GM18909 (cell line): Measurements from ENCODE around the gene AKAP7.
"Not testable (repeated sequence)": the region's sequence is repeated elsewhere in the genome, so short reads cannot be mapped to it uniquely, and the experiment has no call there.

Experiments used
- ATAC-seq: cut with Tn5 transposase; IDR thresholded peaks from one replicate; pipeline ENCODE4 v1.9.1; 2021; ENCODE audit warnings: mild to moderate bottlenecking; ENCODE audit not compliant: unreplicated experiment, poor library complexity

Gene AKAP7

DNA sequence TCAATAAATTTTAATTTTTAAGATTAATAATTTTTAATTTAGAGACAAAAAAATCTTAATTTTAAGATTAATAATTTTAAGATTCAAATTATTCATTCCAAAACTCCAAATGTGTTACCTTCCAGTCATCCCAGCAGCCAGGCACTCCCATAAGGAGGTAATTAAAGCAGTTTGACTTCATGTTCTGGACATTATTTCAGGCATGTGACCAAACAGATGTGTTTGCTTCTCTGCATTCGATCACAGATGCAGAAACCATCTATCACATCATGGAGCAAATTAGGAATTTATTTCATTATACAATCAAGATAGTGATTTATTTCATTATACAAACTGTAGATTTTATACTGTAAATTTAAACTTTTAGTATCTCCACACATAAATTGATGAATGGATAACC is 150.3 kb downstream of the AKAP7 start:
- no peak for ATAC-seq

DNA sequence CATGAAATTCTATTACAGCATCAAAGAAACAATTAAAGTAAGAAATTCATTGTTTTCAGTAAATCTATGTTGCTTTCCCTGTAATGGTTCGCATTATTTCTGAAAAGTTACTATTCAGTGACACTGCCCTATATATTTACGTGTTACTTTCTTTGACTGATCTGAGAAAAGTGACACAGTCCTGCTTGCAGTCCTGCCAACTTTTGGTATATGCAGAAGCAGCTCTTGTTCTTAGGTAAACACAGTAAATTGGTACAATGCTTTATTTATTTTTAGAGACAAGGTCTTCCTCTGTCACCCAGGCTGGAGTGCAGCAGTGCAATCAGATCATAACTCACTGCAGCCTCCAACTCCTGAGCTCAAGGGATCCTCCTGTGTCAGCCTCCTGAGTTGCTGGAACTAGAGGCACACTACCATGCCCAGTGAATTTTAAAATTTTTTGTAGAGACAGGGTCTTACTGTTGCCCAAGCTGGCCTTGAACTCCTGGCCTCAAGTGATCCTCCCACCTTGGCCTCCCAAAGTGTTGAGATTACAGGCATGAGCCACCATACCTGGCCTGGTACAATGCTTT is 151.3 kb downstream of the AKAP7 start:
- ATAC-seq = no peak

DNA sequence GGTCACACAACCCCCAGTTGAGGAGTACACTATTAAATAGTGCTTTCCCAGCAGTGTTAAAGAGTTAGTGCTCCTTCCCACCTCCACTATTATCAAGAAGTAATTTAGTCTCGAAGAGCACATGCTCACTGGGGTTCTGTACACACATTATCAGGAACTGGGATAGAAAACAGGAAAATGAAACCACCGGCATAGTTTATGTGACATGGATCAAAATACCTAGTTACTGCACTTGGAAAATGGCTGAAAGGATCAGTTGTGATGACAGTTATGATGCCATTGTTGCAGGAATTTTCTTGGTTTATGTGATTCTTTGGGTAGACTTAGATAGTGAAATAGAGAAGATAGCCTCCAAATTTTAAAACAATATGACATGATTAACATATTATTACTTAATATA is 152.9 kb downstream of the AKAP7 start:
- no peak for ATAC-seq

DNA sequence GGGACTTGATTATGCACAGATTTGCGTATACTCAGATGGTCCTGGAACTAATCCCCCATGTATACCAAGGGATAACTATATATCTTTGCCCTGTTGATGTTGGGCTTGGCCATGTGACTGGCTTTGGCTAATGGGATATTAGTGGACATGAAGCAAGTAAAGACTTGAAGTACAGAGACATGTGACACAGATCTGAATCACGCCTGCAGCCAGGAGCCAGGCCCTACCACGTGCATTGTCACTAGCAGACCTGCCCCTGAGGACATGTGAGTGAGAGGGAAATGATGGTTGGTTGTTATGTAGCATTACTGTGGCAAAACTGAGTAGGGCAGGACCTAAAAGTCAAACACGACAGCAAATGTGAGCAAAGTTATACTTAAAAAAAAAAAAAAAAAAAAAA is 155.7 kb downstream of the AKAP7 start:
- no peak for ATAC-seq

DNA sequence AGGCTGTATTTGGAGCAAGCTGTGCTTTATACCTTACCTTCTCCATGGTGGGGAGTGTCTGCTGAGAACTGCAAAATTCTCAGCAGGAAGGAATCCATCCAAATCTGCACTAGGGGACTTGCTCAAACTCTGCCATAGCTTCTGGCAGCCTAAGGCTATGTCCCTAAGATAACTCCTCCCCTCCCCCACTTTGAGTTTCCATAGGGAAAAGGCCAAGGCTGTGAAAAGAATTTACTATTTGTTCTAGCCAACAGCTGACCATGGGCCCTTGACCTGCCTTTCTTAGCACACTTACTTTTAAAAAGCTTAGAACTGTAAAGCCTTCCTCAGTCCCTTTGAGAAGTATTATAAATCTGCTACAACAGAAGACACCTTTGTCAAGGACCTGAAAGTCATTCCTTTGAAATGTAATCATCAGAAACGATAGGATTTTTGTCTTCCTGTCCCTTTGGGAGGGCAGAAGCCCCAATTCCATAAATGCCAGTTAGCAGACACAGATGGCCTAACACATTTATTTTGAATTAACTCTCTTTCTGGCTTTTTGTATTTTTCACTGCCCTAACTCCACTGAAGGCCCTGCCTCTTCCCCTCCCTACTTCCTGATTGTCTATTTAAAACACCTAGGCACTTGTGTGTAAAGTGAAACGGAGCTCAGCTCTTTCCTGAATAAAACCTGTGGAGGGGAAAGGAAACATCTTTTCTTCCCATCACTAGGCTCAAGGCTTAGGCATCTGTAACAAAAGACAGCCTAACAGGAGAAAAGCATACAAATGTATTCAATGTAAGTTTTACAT is 157.1 kb downstream of the AKAP7 start:
- ATAC-seq = no peak

DNA sequence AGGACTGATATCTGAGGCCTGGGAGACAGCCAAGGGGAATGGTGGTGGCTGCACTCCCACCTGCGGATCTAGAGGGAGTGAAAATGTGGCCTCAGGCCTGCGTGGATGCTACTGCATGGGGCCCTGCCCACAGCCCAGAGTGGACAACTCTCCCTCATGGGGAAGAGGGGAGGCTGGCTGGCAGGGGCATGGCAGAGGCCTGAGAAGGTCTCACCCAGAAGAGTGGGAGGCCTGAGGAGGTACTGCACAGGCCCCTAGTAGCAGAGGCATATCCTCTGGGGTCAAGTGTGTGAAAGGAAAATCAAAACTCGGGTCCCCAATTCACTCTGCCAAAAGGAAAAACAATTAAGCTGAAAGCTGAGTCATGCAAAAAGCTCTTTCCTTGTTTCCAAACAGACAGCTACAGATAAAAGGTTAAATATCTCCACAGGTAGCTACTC is 158.2 kb downstream of the AKAP7 start:
- ATAC-seq = no peak

DNA sequence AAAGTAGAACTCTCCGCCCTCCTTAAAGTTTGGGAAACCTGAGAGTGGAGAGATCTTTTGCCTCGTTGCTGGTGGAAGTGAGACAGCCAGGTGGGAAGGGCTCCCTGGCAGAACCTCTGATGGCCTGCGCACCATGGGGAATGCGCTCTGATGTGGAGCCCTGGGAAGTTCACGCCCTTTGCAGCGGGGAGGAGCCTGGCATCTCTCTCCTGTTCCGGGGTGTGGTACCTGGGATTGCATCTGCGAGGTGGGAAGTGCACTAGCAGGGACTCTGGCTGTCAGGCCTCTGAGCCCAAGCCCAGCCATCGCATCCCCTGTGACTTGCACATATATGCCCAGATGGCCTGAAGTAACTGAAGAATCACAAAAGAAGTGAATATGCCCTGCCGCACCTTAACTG is 159.8 kb downstream of the AKAP7 start:
- no peak for ATAC-seq

DNA sequence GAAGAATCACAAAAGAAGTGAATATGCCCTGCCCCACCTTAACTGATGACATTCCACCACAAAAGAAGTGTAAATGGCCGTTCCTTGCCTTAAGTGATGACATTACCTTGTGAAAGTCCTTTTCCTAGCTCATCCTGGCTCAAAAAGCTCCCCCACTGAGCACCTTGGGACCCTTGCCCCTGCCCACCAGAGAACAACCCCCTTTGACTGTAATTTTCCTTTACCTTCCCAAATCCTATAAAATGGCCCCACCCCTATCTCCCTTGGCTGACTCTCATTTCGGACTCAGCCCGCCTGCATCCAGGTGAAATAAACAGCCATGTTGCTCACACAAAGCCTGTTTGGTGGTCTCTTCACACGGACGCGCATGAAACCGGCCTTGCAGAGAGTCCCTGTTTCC is 165.6 kb downstream of the AKAP7 start:
- not testable (repeated sequence) for ATAC-seq

DNA sequence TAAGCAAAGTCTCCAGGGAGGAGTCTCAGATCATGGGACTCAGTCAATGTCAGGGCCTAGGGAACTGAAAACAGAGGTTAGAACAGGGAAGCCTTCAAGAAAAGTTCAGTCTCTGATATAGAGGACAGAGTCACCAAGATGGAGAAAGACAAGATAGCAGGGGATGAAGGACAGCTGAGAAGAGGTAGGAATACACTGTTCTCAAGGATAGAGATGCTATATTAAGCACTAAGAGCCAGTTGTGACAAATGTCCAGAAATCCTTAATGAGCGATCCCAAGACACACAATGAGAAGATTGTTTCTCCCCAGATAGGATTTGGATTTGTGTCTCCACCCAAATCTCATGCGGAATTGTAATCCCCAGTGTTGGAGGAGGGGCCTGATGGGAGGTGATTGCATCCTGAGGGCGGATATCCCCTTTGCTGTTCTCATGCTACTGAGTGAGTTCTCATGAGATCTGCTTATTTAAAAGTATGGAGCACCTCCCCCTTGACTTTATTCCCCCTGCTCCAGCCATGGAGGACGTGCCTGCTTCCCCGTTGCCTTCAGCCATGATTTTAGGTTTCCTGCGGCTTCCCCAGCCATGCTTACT is 168.2 kb downstream of the AKAP7 start:
- ATAC-seq = no peak

DNA sequence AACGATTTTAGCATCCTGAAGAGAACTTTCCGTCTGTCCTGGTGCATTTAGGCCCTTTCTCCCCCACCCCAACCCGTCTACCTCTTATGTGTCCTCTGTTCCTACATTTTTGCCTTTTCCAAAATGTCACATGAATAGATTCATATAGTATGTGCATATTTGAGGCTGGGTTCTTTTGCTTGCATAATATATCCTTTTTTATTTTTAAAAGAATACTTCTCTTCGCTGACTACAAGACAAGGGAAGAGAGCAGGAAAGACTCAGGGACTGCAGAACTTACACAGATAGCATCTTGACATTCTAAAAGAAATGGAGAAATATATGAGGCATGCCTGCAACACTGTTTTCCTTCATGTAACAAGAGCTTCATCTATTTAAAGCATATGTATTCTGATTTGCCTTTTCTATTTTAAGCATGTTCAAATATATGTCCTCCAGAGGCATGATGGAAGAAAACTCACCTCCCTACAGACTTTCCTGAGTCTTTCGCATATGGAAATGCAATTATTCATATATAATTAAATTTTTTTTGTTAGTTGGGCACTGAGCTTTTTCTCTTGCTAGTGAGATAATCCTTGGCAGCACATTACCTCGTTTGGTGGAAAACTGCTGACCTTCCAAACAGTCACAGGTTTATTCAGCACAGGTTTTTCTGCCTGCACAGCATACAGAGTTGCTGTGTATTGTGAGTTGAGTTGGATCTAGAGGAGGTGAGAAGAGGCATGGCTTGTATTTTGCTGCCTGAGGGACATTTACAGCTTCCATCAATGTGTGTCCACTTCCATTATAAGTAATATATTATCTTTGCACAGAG is 170.0 kb downstream of the AKAP7 start:
- no peak for ATAC-seq

DNA sequence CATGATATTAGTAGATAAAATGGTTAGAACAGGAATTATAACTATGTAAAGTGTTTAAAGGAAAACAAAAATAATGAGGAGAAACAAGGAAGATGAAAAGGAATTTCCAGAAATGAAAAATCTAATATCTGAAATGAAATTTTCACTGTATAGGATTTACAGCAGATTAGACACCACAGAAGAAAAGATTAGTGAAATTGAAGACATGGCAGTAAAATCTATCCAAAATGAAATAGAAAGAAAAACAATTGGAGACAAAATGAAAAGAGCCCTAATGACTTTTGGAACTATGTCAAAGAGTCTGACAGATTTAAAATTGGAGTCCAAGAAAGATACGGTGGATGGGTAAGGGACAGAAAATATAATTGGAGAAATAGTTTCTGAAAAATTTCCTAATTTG is 174.2 kb downstream of the AKAP7 start:
- ATAC-seq = no peak

DNA sequence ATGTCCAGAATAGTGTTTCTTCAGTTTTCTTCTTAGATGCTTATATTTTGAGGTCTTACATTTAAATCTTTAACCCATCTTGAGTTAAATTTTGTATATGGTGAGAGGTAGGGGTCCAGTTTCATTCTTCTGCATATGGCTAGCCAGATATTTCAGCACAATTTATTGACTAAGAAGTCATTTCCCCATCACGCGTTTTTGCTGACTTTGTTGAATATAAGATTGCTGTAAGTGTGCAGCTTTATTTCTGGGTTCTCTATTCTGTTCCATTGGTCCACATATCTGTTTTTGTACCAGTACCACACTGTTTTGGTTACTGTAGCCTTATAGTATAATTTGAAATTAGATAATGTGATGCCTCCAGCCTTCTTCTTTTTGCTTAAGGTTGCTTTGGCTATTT is 179.6 kb downstream of the AKAP7 start:
- no peak for ATAC-seq

DNA sequence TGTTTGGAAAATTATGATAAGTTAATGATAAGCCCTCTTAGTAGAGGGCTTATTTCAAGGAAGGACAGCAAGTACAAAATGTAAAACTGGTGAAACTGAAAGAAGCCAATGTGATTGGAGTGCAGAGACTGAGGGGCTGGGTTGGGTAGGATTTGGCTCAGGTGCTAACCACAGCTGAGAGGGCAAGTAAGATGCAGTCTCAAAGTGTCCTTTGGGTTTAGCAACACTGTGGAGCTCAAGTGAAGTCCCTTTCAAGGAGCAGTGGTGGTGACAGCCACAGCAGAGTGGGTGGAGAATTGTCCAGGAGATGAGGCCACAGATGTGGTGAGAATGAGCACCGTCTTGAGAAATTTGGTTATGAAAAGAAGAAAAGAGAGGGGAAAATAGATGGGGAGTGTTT is 181.4 kb downstream of the AKAP7 start:
- ATAC-seq = no peak

DNA sequence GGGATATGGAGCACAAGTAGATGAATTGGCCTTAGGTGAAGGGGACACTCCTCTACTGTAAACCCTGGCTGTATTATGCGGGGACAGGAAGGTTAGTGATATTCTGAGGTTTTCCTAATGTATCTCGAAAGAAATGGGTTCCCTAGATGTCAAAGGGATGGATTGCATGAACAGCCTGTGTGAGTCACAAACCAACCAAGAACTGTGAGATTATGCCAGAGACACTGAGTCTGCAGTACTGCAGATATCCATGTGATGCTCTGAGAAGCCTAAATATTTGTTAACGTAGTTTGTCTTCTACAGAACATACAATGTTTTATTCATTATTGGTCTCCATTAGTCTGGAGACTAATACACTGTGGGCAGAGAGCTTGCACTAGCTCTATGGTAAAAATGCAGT is 182.2 kb downstream of the AKAP7 start:
- no peak for ATAC-seq

DNA sequence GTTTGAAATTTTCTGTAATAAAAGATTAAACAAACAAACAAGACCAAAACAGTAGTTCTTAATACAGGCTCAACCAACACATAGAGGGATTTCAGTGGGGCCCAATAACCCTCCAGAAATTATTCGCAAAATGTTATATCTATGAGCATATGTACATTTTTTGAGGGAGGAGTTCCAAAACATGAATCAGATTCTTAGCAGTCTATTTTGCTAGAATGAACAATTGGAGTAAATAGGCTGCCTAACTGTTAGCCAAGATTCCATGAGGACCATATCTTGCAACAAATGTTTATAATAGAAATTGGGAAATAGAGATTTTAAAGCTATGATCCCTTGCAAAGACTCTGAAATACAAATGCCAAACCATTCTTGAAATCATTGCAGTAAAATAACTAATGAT is 186.3 kb downstream of the AKAP7 start:
- ATAC-seq = no peak

DNA sequence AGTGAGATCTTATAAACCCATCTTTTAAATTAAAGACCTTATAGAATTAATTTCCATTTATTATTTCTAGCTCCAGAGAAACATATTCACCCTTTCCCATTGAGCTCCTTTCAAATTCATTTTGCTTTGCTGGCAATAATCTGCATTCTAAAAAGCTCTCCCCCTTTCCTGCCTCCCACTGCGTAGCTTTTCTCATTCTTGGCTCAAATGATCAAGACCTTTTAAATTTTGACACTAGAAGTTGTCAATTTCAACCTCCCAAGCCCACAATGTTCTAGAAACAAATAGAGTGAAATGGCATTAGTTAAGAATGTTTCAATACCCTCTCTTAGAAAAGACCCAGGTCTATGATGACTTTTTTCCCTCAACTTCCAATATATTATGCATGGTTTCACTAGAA is 186.9 kb downstream of the AKAP7 start:
- no peak for ATAC-seq

DNA sequence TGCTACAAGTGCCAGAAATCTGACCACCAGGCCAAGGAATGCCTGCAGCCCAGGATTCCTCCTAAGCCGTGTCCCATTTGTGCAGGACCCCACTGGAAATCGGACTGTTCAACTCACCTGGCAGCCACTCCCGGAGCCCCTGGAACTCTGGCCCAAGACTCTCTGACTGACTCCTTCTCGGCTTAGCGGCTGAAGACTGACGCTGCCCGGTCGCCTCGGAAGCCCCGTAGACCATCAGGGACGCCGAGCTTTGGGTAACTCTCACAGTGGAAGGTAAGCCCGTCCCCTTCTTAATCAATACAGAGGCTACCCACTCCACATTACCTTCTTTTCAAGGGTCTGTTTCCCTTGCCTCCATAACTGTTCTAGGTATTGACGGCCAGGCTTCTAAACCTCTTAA is 190.4 kb downstream of the AKAP7 start:
- not testable (repeated sequence) for ATAC-seq

DNA sequence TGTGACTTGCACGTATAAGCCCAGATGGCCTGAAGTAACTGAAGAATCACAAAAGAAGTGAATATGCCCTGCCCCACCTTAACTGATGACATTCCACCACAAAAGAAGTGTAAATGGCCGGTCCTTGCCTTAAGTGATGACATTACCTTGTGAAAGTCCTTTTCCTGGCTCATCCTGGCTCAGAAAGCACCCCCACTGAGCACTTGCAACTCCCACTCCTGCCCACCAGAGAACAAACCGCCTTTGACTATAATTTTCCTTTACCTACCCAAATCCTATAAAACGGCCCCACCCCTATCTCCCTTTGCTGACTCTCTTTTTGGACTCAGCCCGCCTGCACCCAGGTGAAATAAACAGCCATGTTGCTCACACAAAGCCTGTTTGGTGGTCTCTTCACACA is 193.5 kb downstream of the AKAP7 start:
- not testable (repeated sequence) for ATAC-seq

DNA sequence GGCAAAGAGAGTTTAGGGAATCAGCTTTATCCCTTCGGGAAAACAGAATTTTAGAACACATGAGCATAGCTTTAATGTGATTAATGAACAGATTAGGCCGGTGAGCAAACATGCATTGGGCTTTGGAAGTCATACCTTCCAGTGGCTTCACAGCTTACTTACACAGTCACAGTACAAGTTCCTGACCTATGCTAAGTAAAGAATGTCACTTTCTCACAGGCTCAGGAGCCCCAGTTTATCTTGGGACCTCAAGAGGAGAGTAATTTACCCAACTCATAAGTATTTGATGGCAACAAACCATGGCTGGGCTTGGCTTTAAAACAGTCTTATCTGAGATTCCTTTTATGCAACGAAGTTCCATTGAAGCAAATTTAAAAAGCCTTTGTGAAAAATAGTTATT is 195.9 kb downstream of the AKAP7 start:
- no peak for ATAC-seq

DNA sequence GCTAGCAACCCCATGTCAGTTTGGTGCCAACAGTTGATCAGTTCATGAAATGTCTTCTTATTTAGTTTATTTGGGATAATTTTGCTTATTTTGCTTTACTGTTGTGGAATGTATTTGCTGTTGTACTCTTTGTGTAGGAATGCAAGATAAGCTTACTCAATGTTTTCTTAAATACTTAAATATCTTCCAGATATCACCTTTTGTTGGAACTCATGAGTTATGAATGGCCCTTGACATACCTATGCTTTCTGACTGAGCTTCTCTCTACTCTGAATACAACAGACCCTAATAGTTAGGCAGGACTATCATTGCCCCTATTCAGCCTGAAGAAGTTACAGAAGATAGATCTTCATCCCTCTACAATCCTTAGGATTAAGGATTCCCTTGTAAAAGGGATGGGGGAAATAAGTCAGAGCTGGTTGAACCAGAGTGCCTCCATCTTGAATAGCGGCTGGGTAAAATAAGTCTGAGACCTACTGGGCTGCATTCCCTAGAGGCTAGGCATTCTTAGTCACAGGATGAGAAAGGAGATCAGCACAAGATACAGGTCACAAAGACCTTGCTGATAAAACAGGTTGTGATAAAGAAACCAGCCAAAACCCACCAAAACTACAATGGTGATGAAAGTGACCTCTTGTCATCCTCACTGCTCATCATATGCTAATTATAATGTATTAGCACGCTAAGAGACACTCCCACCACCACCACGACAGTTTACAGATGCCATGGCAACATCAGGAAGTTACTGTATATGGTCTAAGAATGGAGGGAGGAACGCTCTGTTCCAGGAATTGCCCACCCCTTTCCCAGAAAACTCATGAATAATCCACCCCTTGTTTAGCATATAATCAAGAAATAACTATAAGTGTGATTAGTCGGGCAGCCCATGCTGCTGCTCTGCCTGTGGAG is 196.9 kb downstream of the AKAP7 start:
- no peak for ATAC-seq
